Spleen (tissue), 13 donors: ENCODE results near the gene CTSZ. TPM values are rescaled to one million over a fixed set of nuclear protein-coding genes. Genes with fewer than 3 reads are reported as not detected.
A peak's percentile ranks its signal among the peaks of the same experiment; 100 is the strongest.

Experiments
- DNase-seq: peaks from one replicate; pipeline ENCODE4 v3.0.0-alpha.2; 2020
- H3K27ac ChIP-seq, 8 donors: fragments of 200-600 bp; sonication (generic) in 7 of 8; 1 replicate in 4 of 8; 2 replicates in 4 of 8; pipeline versions ENCODE4 v1.5.0 to v1.8.0; 2016 to 2021; ENCODE audit warnings: inconsistent platforms in 4 of 8, mild to moderate bottlenecking in 4 of 8, moderate library complexity in 1 of 8
- H3K27me3 ChIP-seq, 7 donors: fragments of 200-600 bp; sonication (generic) in 6 of 7; replicated peaks in 1 of 7; 1 replicate in 4 of 7; 2 replicates in 3 of 7; pipeline versions ENCODE4 v1.5.0 to v1.8.0; 2016 to 2021; ENCODE audit warnings: inconsistent platforms in 3 of 7, mild to moderate bottlenecking in 1 of 7
- H3K36me3 ChIP-seq, 6 donors: fragments of 200-600 bp; sonication (generic) in 5 of 6; 1 replicate in 4 of 6; 2 replicates in 2 of 6; pipeline versions ENCODE4 v1.5.0 to v1.8.0; 2016 to 2021; ENCODE audit warnings: inconsistent platforms in 2 of 6
- H3K4me1 ChIP-seq, 6 donors: fragments of 200-600 bp; sonication (generic) in 5 of 6; 1 replicate in 3 of 6; 2 replicates in 3 of 6; pipeline versions ENCODE4 v1.5.0 to v1.8.0; 2016 to 2021; ENCODE audit warnings: inconsistent platforms in 3 of 6
- H3K4me3 ChIP-seq, 8 donors: fragments of 200-600 bp; sonication (generic) in 7 of 8; 1 replicate in 4 of 8; 2 replicates in 4 of 8; pipeline versions ENCODE4 v1.5.0 to v1.8.0; 2016 to 2021; ENCODE audit warnings: inconsistent platforms in 4 of 8, mild to moderate bottlenecking in 4 of 8, moderate library complexity in 2 of 8
- H3K9me3 ChIP-seq, 8 donors: fragments of 200-600 bp; sonication (generic) in 7 of 8; 1 replicate in 4 of 8; 2 replicates in 4 of 8; pipeline versions ENCODE4 v1.5.0 to v1.8.0; 2016 to 2021; ENCODE audit warnings: inconsistent platforms in 4 of 8
- POLR2A ChIP-seq, 3 donors: fragments of 450-650 bp; IDR thresholded peaks; one replicate each; pipeline ENCODE4 v1.5.1; 2017; ENCODE audit warnings: antibody characterized with exemption in 3 of 3, mild to moderate bottlenecking in 1 of 3
- POLR2AphosphoS5 ChIP-seq, 3 donors: sonication (generic); formaldehyde crosslinking; IDR thresholded peaks; one replicate each; pipeline ENCODE4 v1.5.1; 2017; ENCODE audit warnings: antibody characterized with exemption in 3 of 3
- WGBS, 5 donors: extraction: QIAGEN DNeasy Blood & Tissue Kit in 3 of 5; methylation state at CpG; one replicate each; pipeline versions ENCODE4 v1.1.5 to v1.1.7; 2013 to 2018; 5-methylcytosine and 5-hydroxymethylcytosine counted together
- intact Hi-C: fragments of 100-400 bp; cut with DNase I; formaldehyde crosslinking; loops from one replicate; pipeline ENCODE4 v1.15.0; 2023; ENCODE audit warnings: low total_unique reads
- long read RNA-seq, 2 donors: transcript quantifications; one replicate each; lab custom pipeline, GENCODE V29; 2026
- polyA plus RNA-seq, 3 donors: library from polyadenylated mRNA; stranded (reverse); fragments of 200-250 nt; gene quantifications; one replicate each; pipeline ENCODE4 v1.2.1, GENCODE V29; 2013
- total RNA-seq, 7 donors: library from RNA; depleted of rRNA in 3 of 7; stranded (reverse); fragments of >200 nt in 3 of 7; fragmentation: NEBNext Ultra II Directional in 4 of 7; extraction: Animal tissue kit (Norgen Biotek cat#: 25700) in 4 of 7; gene quantifications; one replicate each; pipeline versions ENCODE4 v1.1.0 to v1.2.1, GENCODE V29; 2016 to 2021
- TF ChIP-seq, protein P1 (sequence below), 11 experiments: fragments of 200-600 bp in 7 of 11; fragments of 450-650 bp in 4 of 11; sonication (generic) in 4 of 11; IDR thresholded peaks in 8 of 11; conservative IDR thresholded peaks in 3 of 11; 1 replicate in 7 of 11; 2 replicates in 4 of 11; pipeline versions ENCODE4 v1.4.0 to v1.8.0; 2016 to 2021; ENCODE audit warnings: antibody characterized with exemption in 11 of 11, inconsistent platforms in 4 of 11, mild to moderate bottlenecking in 1 of 11
- donor health status: healthy with polysubstance abuse.
- donor health status: DM: no; HTN: no; CAD: no; lungs with moderate emphysema.
- donor health status: DM: no; HTN: no; CAD: no.
- donor health status: Bipolar disorder and iron deficiency.
- donor health status: healthy.
- donor health status: DM: no; HTN: no; CAD: no.
- donor health status: DM: yes; HTN: yes; CAD: no.

CTSZ gene
- 100 to 1,000 TPM; 198 to 286 (median 238) TPM for total RNA-seq
- polyA plus RNA-seq, result 100 to 1,000 TPM; 202 to 276 (median 223) TPM
- long read RNA-seq, donor 1, transcript CTSZ-201 (6 exons, 1,495 nt), result major isoform, 8 of 15 reads
- long read RNA-seq, donor 1, partial matches to known transcripts, result 6 of 15 reads
- long read RNA-seq, donor 1, other reads (novel, unspliced or antisense), result 0 of 15 reads
- long read RNA-seq, donor 2, partial matches to known transcripts, result 0 of 4 reads
- long read RNA-seq, donor 2, other reads (novel, unspliced or antisense), result 0 of 4 reads

DNA sequence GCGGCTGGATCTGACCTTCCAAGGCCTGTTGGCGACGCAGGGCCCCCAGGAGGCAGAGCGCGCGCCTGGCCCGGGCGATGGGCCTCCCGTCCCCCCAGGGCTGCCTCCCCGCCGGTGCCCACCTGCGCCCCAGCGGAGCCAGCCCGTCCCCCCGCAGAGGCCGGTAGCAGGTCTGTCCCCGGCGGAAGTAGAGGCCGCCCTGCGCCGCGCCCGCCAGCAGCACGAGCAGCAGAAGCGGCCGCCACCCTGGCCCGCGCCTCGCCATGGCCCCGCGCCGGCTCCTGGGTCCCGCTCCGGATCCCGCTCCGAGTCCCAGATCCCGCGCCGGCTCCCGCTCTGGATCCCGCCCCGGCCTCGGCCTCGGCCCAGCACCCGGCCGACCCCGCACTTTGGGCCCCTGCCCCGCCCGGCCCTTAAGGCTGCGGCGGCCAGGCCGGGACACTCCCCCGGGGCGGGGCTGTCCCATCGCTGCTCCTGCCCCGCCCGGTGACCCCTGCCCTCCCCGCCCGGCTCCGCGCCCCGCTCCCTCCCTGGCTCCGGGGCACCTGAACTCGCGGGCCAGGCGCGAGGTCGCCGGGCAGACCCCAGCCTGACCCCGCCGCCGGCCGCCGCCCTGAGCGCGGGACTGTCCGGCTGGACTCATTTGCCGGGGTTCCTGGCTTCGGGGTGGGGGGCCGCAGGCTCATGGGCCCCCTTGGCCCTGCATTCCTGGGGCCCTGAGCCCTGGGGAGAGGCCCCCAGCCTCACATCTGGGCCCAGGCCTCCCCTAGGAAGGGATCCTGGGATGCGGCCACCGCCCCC is at the start of gene CTSZ:
TSS of gene CTSZ (minus strand) at position 391 of the 801 bp plus-strand sequence. CDS start at position 265, 126 bp downstream.
- intact Hi-C loops, result loop anchor here (10.0 kb wide), 1 partner anchor 112 kb away; no protein-coding TSS in a partner anchor

DNA sequence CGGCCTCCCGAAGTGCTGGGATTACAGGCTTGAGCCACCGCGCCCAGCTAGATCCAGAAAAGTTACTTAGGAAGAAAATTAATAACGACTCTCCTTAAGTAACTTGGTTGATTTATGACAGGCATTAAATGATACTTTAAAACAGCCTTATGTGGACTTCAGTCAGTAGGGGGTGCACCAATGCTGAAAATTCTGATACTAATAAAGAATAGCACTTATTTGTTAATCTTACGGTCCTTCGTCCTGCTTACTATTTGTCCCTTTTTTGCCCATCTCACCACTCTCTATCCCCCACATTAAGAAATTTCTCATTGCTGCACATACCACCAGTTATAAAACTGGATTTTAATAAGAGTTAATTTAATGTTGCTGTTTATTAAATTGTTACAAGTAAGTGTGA is 48.2 kb upstream of the CTSZ start:
- Histone ChIP-seq H3K27ac (no peak overlapping the region), H3K4me1 (no peaks in the 10 kb centered on the region), H3K9me3 (no peaks in the 10 kb centered on the region), H3K4me3 (no peak overlapping the region), H3K36me3 (no peaks in the 10 kb centered on the region), H3K27me3 (peaks cover 0 to 7% (median 0%) of the 10 kb centered on the region in 7 donors)
- 60 to 74% (median 62%) methylated on average over 7 of the region's 7 CpGs for WGBS, 5 donors
- no peak for TF ChIP-seq POLR2AphosphoS5 (IDR thresholded peaks at IDR 0.05)
- TF ChIP-seq, protein P1, sequence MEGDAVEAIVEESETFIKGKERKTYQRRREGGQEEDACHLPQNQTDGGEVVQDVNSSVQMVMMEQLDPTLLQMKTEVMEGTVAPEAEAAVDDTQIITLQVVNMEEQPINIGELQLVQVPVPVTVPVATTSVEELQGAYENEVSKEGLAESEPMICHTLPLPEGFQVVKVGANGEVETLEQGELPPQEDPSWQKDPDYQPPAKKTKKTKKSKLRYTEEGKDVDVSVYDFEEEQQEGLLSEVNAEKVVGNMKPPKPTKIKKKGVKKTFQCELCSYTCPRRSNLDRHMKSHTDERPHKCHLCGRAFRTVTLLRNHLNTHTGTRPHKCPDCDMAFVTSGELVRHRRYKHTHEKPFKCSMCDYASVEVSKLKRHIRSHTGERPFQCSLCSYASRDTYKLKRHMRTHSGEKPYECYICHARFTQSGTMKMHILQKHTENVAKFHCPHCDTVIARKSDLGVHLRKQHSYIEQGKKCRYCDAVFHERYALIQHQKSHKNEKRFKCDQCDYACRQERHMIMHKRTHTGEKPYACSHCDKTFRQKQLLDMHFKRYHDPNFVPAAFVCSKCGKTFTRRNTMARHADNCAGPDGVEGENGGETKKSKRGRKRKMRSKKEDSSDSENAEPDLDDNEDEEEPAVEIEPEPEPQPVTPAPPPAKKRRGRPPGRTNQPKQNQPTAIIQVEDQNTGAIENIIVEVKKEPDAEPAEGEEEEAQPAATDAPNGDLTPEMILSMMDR (IDR thresholded peaks at IDR 0.05 in 8 of 11, conservative IDR thresholded peaks at IDR 0.05 in 3 of 11), result peak in 8 of 11 experiments; percentile 15 to 47 (median 28)
- TF ChIP-seq POLR2A (IDR thresholded peaks at IDR 0.05), result no peak
- no peak for DNase-seq
- intact Hi-C loops, result no loop called here

More for the DNA sequence above, at the start of gene CTSZ:
- peak within 1 kb of the TSS; percentile 88 to 99 (median 95) for H3K27ac ChIP-seq
- peak within 1 kb of the TSS; percentile 62 to 89 (median 73) for H3K4me3 ChIP-seq
- H3K27me3 ChIP-seq, result no peaks in the 10 kb centered on the region
- H3K36me3 ChIP-seq, result peaks cover 0 to 24% (median 9%) of the 10 kb centered on the region in 6 donors
- peak; percentile 94 for DNase-seq
- H3K4me1 ChIP-seq, result peaks cover 32 to 97% (median 73%) of the 10 kb centered on the region in 6 donors
- 3 to 13% (median 3%) methylated on average over 19 to 82 of the region's 82 CpGs for WGBS, 5 donors
- TF ChIP-seq POLR2AphosphoS5 (IDR thresholded peaks at IDR 0.05), result peak; percentile 11 to 64 (median 63)
- TF ChIP-seq, protein P1 (IDR thresholded peaks at IDR 0.05 in 8 of 11, conservative IDR thresholded peaks at IDR 0.05 in 3 of 11), result no peak
- TF ChIP-seq POLR2A (IDR thresholded peaks at IDR 0.05), result no peak
- no peaks in the 10 kb centered on the region for H3K9me3 ChIP-seq

DNA sequence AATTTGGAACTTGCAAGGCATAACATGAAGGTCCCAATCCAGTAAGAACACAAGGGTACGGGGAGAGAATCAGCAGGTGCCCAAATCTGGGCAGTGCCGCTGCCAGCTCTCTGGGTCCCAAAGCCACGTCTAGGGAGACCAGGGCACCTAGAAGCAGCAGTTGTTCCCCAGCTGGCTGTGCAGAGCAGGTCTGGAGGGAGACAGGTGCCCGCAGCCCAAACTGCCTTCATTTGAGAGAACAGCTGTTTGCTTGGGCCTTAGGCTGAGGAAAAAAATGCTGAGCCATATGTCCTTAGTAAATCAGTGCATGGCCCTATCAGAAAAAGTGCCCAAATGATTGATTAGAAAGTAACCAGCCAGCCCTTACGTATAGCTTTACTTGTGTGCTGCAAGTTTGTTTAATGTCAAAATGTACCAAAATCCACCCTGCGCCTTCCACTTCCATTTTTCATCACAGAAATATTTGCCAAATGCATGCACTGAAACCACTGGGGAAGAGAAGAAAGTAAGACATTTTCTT is 44.7 kb upstream of the CTSZ start:
- WGBS, 5 donors, result 81 to 93% (median 89%) methylated on average over 6 of the region's 6 CpGs
- Histone ChIP-seq H3K27ac (no peak overlapping the region), H3K9me3 (no peaks in the 10 kb centered on the region), H3K4me3 (no peak overlapping the region), H3K4me1 (no peaks in the 10 kb centered on the region), H3K36me3 (no peaks in the 10 kb centered on the region), H3K27me3 (peaks cover 0 to 7% (median 0%) of the 10 kb centered on the region in 7 donors)
- intact Hi-C loops, result no loop called here
- TF ChIP-seq, protein P1 (IDR thresholded peaks at IDR 0.05 in 8 of 11, conservative IDR thresholded peaks at IDR 0.05 in 3 of 11), result no peak
- TF ChIP-seq POLR2AphosphoS5 (IDR thresholded peaks at IDR 0.05) (no peak), POLR2A (IDR thresholded peaks at IDR 0.05) (no peak)
- no peak for DNase-seq
